GM18909 (cell line): Measurements from ENCODE around the gene TYRO3.
"Not testable (repeated sequence)": the region's sequence is repeated elsewhere in the genome, so short reads cannot be mapped to it uniquely, and the experiment has no call there.

ENCODE experiments used
- ATAC-seq: cut with Tn5 transposase; IDR thresholded peaks from one replicate; pipeline ENCODE4 v1.9.1; 2021; ENCODE audit warnings: mild to moderate bottlenecking; ENCODE audit not compliant: unreplicated experiment, poor library complexity

TYRO3 gene

DNA sequence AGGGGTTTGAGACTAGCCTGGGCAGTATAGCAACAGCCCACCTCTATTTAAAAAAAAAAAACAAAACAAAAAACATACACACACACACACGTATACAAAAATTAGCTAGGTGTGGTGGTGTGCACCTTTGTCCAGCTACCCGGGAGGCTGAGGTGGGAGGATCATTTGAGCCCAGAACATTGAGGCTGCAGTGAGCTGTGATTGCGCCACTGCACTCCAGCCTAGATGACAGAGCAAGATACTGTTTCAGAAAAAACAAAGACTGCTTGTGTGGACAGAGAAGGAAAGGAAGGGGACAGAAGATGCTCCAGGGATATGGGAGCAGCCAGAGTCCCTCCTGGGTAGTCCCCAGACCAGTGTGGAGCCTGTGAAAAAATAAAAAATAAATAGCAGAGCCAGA is 12.9 kb downstream of the TYRO3 start:
- no peak for ATAC-seq

DNA sequence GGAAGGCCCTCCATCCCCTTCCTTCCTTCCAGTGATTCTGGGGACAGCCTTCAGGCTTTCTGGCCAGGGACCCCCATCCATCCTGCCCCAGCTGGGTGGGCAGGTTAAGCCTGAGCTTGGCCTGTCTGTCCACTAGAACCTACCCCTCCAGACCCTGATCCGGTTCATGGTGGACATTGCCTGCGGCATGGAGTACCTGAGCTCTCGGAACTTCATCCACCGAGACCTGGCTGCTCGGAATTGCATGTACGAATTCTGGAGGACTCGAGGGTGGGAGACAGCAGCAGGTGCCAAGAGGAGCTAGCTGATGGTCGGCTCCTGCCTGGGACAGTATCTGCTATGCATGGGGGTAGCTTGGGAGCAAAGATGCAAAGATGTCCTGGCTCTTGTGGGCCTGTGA is 13.9 kb downstream of the TYRO3 start:
- ATAC-seq, result no peak

DNA sequence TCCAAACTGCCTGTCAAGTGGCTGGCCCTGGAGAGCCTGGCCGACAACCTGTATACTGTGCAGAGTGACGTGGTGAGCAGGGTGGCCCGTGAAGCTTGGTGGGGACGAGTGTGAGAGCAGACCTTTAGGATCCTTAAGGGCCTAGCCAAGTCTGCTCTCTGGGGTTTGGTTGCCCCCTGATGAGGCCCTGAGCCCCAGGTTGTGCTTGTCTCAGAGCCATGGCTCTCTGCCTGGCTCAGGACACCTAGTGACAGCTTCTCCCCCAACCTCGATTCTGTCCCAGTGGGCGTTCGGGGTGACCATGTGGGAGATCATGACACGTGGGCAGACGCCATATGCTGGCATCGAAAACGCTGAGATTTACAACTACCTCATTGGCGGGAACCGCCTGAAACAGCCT is 14.4 kb downstream of the TYRO3 start:
- ATAC-seq, result no peak

DNA sequence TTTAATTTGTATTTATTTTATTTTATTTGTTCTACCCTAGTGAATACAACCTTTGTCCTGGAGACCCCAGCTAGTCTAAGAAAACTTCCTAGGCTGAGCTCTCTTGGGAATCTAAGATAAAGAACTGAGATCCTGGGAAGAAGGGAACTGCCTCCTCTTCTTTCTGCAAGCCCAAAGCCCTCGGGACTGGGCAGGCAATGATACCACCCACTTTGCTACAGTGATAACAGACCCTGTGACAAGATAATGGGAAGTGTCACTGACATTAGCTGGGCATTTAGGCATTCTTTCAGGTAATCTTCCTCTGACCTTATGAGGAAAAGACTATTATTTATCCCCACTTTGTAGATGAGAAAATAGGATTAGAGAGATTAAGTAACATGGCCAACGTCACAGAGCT is 15.1 kb downstream of the TYRO3 start:
- ATAC-seq, result no peak

DNA sequence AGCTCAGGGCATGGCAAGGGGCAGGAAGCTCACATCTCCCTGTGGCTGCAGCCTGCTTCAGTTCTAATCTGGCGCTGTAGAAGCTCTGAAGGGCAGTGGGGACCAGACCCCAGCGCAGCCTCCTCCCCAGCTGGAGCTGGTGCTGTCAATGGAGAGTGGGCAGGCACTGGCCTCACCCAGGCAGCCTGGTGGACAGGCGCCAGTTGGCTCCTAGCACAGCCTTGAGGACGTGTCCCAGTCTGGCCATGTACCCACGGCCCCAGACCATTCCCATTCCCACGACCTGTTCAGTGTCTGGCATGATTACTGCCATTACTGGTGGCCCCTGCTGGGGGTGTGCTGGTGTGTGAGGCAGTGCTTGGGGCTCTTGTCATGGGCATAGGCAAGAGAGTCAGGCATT is 16.3 kb downstream of the TYRO3 start:
- ATAC-seq, result no peak

DNA sequence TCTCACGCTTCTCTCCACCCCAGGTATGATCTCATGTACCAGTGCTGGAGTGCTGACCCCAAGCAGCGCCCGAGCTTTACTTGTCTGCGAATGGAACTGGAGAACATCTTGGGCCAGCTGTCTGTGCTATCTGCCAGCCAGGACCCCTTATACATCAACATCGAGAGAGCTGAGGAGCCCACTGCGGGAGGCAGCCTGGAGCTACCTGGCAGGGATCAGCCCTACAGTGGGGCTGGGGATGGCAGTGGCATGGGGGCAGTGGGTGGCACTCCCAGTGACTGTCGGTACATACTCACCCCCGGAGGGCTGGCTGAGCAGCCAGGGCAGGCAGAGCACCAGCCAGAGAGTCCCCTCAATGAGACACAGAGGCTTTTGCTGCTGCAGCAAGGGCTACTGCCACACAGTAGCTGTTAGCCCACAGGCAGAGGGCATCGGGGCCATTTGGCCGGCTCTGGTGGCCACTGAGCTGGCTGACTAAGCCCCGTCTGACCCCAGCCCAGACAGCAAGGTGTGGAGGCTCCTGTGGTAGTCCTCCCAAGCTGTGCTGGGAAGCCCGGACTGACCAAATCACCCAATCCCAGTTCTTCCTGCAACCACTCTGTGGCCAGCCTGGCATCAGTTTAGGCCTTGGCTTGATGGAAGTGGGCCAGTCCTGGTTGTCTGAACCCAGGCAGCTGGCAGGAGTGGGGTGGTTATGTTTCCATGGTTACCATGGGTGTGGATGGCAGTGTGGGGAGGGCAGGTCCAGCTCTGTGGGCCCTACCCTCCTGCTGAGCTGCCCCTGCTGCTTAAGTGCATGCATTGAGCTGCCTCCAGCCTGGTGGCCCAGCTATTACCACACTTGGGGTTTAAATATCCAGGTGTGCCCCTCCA is 19.1 kb downstream of the TYRO3 start:
- no peak for ATAC-seq

DNA sequence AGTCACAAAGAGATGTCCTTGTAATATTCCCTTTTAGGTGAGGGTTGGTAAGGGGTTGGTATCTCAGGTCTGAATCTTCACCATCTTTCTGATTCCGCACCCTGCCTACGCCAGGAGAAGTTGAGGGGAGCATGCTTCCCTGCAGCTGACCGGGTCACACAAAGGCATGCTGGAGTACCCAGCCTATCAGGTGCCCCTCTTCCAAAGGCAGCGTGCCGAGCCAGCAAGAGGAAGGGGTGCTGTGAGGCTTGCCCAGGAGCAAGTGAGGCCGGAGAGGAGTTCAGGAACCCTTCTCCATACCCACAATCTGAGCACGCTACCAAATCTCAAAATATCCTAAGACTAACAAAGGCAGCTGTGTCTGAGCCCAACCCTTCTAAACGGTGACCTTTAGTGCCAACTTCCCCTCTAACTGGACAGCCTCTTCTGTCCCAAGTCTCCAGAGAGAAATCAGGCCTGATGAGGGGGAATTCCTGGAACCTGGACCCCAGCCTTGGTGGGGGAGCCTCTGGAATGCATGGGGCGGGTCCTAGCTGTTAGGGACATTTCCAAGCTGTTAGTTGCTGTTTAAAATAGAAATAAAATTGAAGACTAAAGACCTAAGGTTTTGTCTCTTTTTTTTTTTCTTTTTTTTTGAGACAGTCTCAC is 19.8 kb downstream of the TYRO3 start:
- no peak for ATAC-seq

DNA sequence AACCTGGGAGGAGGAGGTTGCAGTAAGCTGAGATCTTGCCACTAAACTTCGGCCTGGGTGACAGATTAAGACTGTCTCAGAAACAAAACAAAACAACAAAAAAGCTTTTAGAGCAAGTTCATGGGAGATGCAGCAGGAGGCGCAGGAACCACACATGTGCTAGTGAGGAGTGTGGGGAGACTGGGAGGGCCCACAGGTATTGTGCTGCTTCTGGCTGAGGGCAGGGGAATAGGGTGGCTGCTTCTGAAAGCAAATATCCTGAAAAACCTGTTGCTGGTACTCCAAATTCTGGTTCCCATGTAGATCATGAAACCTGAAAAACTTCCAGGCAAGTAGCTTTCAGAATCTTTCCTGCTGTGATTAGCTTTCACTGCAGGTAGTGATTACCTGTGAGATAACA is 22.1 kb downstream of the TYRO3 start:
- ATAC-seq, result no peak

DNA sequence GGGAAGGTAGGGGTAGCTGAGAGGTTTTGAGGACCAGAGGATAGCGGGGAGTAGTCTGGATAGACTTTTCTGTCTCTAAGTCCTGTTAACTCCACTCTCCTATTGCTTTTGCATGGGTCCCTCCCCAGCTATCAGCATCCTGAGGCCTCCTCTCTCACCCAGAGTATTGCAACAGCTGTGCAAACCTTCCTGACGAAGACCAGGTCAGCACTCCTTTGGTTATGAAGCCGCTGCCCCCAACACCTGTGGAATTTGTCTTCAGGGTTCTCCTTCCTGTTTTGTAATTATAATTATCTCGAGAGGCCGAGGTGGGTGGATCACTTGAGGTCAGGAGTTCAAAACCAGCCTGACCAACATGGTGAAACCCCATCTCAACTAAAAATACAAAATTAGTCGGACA is 24.8 kb downstream of the TYRO3 start:
- ATAC-seq, result no peak

DNA sequence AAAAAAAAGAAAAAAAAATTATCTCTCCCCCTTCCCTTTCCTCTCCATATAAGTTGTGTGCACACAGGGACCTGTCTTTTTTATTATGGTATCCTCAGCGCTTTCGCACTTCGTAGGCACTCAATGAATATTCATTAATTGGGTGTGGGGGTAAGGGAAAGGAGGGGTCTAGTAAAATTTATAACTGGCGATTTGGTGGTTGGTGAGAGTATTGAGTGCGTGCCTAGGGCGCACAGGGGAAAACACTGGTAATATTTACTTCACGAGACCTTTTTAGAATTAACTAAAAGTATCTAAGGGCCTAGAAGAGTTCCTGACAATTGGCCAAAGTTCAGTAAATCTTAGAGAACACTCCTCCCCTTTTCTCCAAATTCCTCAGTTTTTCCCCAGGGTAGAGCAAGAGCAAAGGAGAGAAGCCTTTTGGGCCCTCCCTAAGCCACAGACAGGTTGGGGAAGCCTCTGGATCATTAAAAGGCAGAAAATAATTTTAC is 25.7 kb downstream of the TYRO3 start:
- no peak for ATAC-seq

DNA sequence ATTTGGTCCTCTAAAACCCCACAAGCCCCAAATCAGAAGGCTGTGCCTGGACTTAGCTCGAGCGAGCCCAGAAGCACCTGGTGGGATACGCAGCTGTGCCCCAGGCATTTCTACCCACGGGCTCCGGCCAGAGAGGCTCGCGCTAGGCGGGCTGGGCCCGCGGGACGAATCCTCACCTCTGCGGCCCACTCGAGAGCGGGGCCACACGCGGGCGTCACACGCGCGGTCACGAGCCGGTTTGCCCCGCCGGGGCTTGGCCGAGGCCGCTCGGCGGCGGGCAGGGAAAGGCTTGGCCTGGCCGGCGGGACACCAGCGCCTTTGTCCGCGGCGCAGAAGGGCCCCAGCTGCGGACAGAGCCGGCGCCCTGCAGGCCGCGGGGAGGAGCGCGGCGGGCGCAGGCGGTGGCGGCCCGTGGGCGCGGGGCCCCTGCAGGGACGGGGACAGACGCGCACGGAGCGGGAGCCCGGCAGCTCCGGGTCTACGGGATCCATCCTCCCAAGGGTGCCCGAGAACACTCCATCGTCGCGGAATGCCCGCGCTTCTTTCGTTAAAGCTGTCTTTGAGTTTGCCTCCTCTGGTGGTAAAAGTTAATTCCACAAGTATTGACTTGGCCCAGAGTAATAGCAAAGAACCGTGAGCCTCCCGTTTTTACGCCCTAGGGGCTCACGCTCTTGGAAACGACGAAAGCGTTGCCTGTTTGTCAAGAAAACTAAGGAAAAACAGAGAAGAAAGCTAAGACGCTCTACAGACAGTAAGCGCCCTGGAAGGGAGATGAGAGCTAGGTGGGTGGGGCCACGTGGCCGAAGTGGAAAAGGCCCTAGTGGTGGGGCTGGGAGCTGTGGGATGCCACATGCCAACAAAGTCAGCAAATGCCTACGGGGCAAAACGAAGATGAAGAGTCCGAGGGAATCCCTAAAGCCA is 26.4 kb downstream of the TYRO3 start:
- ATAC-seq, result no peak

DNA sequence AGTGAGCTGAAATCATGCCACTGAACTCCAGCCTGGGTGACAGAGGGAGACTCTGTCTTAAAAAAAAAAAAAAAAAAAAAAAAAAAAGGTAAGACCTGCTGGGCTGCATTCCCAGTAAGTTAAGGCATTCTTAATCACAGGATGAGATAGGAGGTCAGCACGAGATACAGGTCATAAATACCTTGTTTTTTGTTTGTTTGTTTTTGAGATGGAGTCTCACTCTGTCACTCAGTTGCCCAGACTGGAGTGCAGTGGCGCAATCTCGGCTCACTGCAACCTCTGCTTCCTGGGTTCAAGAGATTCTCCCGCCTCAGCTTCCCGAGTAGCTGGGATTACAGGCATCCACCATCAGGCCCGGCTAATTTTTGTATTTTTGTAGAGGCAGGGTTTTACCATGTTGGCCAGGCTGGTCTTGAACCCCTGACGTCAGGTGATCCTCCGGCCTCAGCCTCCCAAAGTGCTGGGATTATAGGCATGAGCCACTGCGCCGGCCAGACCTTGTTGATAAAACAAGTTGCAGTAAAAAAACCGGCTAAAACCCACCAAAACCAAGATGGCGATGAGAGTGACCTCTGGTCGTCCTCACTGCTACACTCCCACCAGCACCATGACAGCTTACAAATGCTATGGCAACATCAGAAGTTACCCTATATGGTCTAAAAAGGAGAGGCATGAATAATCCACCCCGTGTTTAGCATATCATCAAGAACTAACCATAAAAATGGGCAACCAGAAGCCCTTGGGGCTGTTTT is 27.7 kb downstream of the TYRO3 start:
- ATAC-seq, result not testable (repeated sequence)

DNA sequence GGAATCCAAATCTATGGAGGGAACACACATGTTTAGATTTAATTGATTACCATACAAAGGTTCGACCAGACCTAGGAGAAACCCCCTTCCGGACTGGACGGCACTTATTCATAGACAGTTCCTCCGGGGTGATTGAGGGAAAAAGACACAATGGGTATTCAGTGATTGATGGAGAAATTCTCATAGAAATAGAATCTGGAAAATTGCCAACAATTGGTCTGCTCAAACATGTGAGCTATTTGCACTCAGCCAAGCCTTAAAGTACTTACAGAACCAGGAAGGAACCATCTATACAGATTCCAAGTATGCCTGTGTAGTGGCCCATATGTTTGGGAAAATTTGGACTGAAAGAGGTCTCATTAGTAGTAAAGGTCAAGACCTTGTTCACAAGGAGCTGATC is 30.0 kb downstream of the TYRO3 start:
- not testable (repeated sequence) for ATAC-seq

DNA sequence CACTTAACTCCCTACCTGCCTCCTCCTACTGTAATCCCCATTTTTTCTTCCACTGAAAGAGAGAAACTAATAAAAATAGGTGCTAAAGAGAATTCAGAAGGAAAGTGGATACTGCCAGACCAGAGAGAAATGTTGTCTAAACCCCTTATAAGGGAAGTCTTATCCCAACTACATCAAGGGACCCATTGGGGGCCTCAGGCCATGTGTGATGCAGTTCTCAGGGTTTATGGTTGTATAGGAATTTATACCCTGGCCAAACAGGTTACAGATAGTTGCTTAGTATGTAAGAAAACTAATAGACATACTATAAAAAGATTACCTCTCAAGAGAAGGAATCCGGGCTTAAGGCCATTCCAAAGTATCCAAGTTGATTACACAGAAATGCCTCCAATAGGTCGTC is 30.6 kb downstream of the TYRO3 start:
- ATAC-seq, result not testable (repeated sequence)

DNA sequence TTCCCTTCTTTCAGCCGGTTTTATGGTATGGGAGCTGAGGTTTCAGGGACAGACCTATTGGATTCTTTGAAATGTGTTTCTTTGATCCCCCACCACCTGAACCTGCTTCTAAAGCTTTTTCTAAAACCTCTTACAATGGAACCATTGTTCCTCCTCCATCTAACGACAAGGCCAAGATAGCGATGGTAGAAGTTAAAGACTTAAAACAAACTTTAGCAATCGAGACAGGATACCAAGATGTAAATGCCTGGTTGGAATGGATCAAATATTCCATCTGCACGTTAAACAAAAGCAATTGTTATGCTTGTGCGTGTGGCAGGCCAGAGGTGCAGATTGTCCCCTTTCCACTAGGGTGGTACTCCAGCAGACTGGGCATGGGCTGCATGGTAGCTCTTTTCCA is 32.2 kb downstream of the TYRO3 start:
- ATAC-seq, result not testable (repeated sequence)

DNA sequence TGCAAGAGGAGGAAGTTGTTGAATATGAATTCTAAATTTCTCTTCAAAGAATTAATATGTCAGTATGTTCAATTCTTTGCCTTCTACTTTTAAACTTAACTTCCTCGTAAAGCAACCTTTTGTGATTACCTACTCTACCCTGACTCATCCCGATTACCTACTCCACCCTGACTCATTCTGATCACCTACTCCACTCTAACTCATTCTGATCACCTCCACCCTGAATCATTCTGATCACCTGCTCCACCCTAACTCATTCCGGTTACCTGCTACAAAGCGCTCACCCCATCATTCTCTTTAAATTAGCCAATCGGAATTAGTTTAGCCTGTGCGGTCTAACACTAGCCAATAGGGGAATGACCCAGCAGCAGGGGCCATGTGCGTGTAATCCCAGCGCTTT is 33.7 kb downstream of the TYRO3 start:
- not testable (repeated sequence) for ATAC-seq

DNA sequence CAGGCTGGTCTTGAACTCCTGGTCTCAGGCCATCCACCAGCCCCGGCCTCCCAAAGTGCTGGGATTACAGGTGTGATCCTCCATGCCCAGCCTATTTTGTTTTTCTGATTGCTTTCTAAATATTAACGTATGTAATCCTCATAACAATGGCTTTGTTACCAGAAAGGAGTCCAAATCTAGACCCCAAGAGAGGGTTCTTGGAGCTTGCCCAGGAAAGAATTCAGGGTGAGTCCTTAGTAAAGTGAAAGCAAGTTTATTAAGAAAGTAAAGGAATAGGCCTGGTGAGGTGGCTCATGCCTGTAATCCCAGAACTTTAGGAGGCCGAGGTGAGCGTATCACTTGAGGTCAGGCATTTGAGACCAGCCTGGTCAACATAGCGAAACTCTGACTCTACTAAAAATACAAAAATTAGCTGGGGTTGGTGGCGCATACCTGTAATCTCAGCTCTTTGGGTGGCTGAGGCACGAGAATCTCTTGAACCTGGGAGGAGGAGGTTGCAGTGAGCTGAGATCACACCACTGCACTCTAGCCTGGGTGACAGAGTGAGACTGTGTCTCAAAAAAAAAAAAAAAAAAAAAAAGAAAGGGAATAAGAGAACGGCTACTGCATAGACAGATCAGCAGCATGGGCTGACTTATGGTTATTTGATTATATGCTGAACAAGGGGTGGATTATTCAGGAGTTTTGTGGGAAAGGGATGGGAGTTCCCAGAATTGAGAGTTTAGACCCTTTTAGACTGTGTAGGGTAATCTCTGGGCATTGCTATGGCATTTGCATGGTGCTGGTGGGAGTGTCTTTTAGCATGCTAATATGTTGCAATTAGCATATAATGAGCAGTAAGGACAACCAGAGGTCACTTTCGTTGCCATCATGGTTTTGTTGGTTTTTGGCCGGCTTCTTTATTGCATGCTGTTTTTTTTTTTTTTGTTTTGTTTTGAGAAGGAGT is 36.1 kb downstream of the TYRO3 start:
- no peak for ATAC-seq

DNA sequence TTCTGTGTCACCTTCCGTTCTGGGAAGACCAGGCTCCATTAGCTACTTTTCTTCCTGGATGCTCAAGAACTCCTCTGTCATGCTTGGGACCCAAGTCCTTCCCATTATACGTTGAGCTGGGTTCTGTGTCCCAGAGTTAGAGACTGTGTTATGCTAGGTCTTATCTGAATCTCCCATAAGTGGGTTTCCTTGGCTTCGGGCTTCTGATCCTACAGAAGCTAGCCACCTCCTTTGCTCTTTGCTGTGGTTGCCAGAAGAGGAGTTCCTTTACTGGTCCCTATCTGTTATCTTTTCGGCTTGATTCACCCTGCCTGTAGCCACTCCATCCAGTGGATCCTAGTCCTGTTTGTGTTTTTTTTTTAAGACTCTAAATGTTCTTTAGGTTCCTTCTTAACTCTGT is 38.0 kb downstream of the TYRO3 start:
- ATAC-seq, result no peak

DNA sequence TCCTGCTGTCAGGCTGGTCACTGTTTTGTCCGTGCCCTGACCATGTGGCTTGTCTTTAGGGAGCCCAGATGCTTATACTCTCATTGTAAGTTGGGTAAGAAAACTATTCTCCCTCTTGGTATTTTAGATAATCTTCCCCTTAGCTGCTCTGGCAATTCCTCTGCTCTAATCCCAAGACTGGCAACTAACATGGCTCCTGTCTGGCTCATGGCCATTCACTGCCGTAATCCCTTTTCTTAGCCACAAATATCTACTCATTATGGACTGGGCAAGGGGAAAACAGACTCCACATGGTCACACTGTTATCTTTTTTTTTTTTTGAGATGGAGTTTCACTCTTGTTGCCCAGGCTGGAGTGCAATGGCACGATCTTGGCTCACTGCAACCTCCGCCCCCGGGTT is 38.8 kb downstream of the TYRO3 start:
- no peak for ATAC-seq
